ENCODE results near the gene NUP210.

The NUP210 gene

DNA sequence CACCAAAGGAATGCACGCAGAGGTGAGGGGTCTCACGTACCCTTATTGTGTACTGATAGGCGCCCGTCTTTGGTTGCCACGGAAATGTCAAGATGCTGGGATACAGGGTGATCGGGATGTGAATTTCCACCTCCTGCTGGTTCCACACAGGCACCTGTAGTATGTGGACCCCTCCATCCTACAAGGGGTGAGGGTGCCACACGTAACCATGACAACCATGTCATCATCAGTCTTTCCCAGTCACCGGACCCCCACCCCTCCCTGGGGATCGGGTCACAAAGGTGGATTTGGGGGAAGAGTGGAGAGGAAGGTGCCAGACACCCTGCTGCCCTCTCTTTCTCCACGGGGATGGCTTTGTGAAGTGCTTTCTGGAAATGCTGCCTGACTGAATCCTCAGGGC is 44.7 kb downstream of the NUP210 start:
- no peak for DNase-seq (ENCODE audit: low spot score)

GRCh38 chr3:13373975-13374586 is 46.0 kb downstream of the NUP210 start:
- no peak for DNase-seq (ENCODE audit: low spot score)

GRCh38 chr3:13372656-13373055 is 47.5 kb downstream of the NUP210 start:
- DNase-seq (ENCODE audit: low spot score), result no peak

GRCh38 chr3:13372126-13372525 is 48.0 kb downstream of the NUP210 start:
- no peak for DNase-seq (ENCODE audit: low spot score)

DNA sequence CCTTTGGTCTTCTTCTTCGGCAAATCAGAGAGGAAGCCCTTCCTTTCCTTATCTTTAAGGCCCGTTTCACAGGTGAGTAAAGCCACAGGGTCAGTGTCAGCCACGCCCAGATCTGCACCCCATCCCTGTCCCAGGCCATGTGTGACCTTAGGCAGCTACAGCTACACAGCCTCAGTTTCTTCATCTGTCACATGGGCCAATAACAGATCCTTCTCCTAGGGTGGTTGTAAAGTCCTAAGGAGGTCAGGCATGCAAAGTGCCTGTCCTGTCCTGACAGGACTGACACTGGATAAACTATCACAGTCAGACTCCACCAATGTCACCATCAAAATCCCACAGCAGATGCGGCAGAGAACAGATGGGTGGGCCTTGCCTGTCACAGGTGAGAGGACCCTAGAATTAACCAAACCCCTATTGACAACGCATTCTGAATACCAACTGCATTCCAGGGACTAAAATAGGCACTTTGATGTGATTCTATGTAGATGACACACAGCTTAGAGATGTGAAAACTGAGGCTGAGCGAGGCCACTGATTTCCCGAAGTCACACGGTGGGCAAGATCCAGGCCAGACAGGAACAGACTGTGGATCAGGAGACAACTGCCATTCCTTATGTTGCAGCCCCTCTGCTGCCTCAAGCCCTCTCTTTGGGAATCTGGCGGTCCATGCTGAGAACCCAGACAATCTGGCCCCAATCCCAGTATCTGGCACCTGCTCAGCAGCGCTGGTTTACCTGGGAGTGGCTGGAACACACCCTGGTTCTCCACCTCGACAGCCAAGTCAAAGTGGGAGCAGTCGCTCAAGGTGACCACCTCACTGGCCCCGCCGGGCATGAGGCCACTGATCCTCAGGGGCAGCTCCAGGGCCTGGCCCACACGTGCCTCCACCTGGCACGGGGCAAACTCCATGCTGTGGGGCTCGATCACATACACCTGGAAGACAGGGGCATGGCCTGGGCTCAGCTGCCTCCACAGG is 48.7 kb downstream of the NUP210 start:
- DNase-seq (ENCODE audit: low spot score), result no peak

DNA sequence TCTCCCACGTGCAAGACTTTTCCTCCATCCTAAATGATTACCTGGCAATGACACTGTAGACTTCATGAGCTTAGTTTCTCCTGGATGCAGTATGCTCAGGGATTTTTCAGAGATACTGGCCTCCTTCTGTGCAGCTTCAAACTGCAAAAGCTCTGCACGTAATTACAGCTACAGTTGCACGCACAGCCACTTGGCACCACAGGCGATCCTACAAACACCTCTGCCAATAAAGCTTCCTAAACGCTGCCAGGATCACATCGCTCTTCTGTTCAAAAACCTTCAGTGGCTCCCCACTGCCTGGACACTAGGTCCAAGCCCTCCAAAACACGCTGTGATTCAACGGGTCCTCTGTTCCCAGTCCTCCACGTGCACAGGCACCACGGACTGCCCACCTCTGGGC is 49.5 kb downstream of the NUP210 start:
- no peak for DNase-seq (ENCODE audit: low spot score)

DNA sequence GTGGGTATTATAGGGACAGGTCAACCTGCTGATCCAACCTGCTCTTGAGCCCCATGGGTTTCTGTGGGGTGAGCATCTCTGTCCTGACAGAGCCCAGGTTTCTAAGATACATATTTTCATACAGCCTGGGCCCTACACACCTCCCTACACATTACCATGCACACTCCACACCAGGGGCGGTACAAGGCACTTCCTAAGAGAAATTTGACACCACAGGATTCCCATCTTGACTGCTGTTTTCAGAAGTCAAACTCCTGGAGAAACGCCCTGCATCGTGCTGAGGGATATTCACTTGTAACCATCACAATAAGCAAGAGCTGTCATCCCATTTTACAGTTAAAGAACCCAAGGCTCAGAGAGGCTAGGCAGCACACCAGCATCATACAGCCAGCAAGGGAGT is 50.1 kb downstream of the NUP210 start:
- DNase-seq (ENCODE audit: low spot score), result no peak

GRCh38 chr3:13368834-13369233 is 51.3 kb downstream of the NUP210 start:
- no peak for DNase-seq (ENCODE audit: low spot score)

- DNase-seq (ENCODE audit: low spot score), result no peak
Observed at GRCh38 chr3:13367728-13368127, 52.4 kb downstream of the NUP210 start.

- DNase-seq (ENCODE audit: low spot score), result no peak
Observed at GRCh38 chr3:13365390-13366379, 54.4 kb downstream of the NUP210 start.

DNA sequence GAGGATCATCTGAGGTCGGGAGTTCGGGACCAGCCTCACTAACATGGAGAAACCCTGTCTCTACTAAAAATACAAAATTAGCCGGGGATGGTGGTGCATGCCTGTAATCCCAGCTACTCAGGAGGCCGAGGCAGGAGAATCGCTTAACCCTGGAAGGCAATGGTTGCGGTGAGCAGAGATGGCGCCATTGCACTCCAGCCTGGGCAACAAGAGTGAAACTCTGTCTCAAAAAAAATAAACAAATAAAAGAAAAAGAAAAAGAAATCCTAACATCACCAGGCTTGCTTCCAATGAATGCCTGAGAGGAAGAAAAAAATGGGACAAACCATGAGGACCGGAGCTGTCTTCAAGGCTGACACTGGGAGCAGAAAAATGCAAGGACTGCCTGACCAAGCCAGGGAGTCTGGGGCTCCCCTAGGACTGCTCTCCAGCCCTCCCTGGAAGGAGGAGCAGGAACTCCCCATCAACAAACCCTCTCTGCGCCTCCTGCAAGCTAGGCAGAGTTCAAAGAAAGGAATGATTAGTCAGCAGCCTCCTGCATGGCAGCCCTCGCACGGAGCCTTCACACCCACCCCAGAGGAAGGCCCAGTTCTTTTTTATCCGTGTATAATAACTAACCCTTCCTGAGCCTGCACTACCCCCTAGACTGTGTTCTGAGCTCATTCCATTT is 55.4 kb downstream of the NUP210 start:
- no peak for DNase-seq (ENCODE audit: low spot score)

DNA sequence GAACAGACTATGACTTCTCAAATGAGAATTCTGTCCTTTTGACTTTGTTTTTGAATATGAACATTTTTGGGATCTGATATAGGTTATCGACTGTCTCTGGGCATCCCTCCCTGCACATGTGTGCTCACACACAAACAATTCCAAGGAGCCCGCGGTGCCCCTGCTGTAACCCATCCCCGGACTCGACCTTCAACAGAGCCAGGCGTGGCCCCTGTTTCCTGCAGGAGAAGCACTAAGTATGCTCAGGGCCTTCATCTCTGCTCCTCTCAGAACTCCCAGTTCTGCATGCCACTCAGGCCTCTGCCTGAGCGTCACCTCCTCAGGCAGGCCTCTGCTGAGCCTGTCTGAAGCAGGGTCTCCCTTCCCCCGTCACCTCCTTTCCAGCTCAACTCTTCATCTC is 57.6 kb downstream of the NUP210 start:
- no peak for DNase-seq (ENCODE audit: low spot score)

DNA sequence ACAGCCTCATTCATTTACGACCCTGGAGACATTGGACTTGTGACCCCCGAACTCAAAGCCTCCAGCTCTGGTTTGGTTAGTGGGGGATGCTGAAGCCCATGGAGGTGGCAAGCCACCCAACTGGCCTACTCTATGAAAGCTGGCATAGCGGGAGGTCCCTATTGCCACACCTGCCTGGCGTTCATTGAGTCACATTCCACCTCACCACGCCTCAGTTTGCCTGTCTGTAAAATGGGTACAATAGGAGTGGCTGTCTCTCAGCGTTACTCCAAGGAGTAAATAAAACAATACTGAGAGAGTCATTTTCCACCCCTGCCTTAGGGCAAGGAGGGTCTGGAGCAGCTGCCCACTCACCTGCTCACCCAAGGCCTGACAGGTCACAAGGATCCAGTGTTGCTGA is 60.2 kb downstream of the NUP210 start:
- no peak for DNase-seq (ENCODE audit: low spot score)

- DNase-seq (ENCODE audit: low spot score), result no peak
Observed at GRCh38 chr3:13358643-13359042, 61.5 kb downstream of the NUP210 start.

GRCh38 chr3:13358051-13358450 is 62.1 kb downstream of the NUP210 start:
- no peak for DNase-seq (ENCODE audit: low spot score)

DNA sequence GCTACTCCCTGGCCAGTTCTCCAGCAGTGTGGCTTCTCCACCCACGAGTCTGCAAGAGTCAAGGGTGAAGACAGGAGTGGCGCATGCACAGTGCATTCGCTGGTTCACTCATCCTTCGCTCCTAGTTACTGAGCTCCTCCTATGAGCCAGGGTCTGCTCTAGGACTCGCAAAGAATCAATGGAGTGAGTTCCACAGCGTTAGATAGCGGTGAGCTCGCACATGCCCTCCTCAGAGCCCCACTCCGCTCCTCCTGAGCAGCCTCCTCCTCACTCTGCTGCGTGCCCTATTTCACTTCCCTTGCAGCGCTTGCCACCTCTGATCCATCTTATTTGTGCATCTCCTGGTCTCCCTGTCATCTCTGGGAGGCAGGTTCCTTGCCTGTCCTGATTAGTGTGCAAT is 63.0 kb downstream of the NUP210 start:
- DNase-seq (ENCODE audit: low spot score), result no peak

DNA sequence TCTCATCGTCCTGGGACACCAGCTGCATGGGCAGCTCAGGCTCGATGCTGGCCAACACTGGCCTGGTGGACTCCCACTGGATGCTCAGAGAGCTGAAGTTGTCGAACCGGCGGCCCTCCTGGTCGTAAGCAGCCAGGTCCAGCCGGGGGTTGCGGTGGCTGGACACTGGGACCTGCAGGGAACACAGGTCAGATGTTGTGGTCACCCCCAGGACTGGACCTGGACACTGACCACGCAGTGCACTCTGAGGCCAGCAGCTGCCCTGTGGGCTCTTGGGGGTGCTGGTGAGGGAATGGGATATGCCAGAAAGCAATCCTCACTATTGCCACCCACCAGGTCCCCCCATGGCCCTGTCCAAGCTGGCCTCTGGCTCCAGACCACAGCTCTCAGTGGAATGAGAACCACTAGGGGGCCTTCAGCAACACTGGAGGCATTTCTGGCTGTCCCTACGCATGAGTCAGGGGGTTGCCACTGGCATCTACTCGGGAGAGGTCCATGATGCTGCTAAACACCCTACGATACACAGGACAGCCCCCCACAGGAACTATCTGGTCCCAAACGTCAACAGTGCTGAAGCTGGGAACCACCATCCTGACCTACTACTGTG is 66.1 kb downstream of the NUP210 start:
- DNase-seq (ENCODE audit: low spot score), result no peak

- DNase-seq (ENCODE audit: low spot score), result no peak
Observed at GRCh38 chr3:13353506-13353905, 66.6 kb downstream of the NUP210 start.

DNA sequence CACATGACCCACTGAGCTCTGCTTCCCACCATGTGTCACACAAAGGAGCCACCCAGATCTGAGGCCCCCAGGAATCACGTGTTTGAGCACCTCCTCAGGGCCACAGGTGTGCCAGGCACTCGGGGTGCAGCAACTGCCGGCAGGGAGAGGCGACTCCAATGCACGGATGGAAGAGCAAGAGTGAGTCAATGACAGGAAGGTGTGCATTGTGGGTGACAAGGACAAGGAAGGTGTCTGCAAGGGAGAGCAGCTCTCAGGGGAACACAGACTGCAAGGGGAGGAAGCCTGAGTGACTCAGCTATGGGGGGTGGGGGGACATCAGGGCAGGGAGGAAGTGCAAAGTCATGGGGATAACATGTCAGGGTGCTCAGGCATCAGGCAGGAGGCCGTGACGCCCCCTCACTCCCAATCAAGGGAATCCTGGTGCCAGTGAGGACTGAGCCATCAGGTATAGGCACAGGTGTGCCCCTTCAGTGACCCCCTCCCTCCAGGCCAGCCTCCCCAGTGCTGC is 67.4 kb downstream of the NUP210 start:
- DNase-seq (ENCODE audit: low spot score), result no peak

DNA sequence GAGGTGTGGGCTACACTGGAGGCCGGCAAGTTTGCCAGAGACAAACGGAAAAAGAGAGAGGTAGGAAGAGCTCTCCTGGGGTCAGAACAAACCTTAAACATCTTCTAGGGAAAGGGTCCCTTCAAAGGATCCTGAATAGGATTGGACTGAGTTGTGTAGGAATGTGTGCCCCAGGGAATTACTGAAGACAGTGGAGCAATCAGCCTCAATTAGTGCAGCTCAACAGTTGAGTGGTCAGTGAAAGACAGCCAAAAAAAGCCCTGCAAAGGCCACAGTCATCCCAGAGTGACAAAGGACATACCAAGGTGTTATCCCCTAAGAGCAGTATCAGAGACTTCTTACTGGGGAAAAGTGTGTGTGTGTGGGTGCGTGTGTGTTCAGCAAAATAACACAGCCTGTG is 70.3 kb downstream of the NUP210 start:
- DNase-seq (ENCODE audit: low spot score), result no peak

All from NAMALWA (cell line).